H1 (cell line): ENCODE results near the gene IFNL2. TPM values are rescaled to one million over a fixed set of nuclear protein-coding genes. Genes with fewer than 3 reads are reported as not detected.

Experiments
- CTCF ChIA-PET: fragments of 300-600 bp; sonication (Branson Sonifier 250); formaldehyde crosslinking; loops from one replicate; lab custom pipeline; 2021; ENCODE audit not compliant: partially characterized antibody; lab: Charles Lee
- POLR2A ChIA-PET: fragments of 300-600 bp; sonication (Branson Sonifier 250); formaldehyde crosslinking; loops from one replicate; lab custom pipeline; 2021; ENCODE audit warnings: inconsistent platforms; ENCODE audit not compliant: partially characterized antibody; lab: Charles Lee
- DNase-seq, 2 experiments: peaks; one replicate each; pipeline versions ENCODE4 v3.0.0 to v3.0.0-alpha.2; 2010 to 2022; ENCODE audit warnings: low spot score in 2 of 2, low read depth in 1 of 2, mixed read lengths in 1 of 2
- FAIRE-seq: peaks from 2 replicates; lab custom pipeline; 2011; peaks lifted over from hg19 to GRCh38; lab: Jason Lieb, UNC
- H2AFZ ChIP-seq: 2 replicates; pipeline ENCODE4 v1.8.1; 2012; ENCODE audit warnings: low read length, inconsistent platforms
- H2AK5ac ChIP-seq: 2 replicates; pipeline ENCODE4 v1.6.1; 2013; ENCODE audit warnings: low read depth, low read length
- H2BK120ac ChIP-seq: replicated peaks from 2 replicates; pipeline ENCODE3; 2013; ENCODE audit warnings: low read depth, low read length, inconsistent platforms
- H2BK12ac ChIP-seq: 2 replicates; pipeline ENCODE4 v1.6.1; 2013; ENCODE audit warnings: low read depth, low read length
- H2BK15ac ChIP-seq: 2 replicates; pipeline ENCODE4 v1.6.1; 2013; ENCODE audit warnings: low read length
- H2BK20ac ChIP-seq: 2 replicates; pipeline ENCODE4 v1.6.1; 2013; ENCODE audit warnings: low read length
- H2BK5ac ChIP-seq: 2 replicates; pipeline ENCODE4 v1.6.1; 2013; ENCODE audit warnings: low read depth, low read length
- H3K14ac ChIP-seq: 2 replicates; pipeline ENCODE4 v1.6.1; 2013; ENCODE audit warnings: inconsistent platforms; ENCODE audit not compliant: insufficient read length
- H3K18ac ChIP-seq: 2 replicates; pipeline ENCODE4 v1.6.1; 2013; ENCODE audit warnings: low read length; ENCODE audit errors: extremely low read depth
- H3K23ac ChIP-seq: 2 replicates; pipeline ENCODE4 v1.6.1; 2013; ENCODE audit warnings: inconsistent platforms; ENCODE audit not compliant: insufficient read length
- H3K23me2 ChIP-seq: 2 replicates; pipeline ENCODE4 v1.6.1; 2013; ENCODE audit warnings: low read depth, low read length
- H3K27ac ChIP-seq: 2 replicates; pipeline ENCODE4 v1.6.1; 2011; ENCODE audit warnings: low read depth, low read length, inconsistent platforms
- H3K27me3 ChIP-seq, 4 experiments: replicated peaks in 1 of 4; 1 replicate in 1 of 4; 2 replicates in 3 of 4; pipeline versions ENCODE4 v1.6.1 to v1.8.1; 2011 to 2013; ENCODE audit warnings: low read length in 3 of 4, mild to moderate bottlenecking in 3 of 4, inconsistent platforms in 2 of 4, mixed read lengths in 2 of 4, moderate library complexity in 1 of 4; ENCODE audit not compliant: control insufficient read depth in 3 of 4, insufficient read depth in 3 of 4; ENCODE audit errors: extremely low read depth in 1 of 4
- H3K36me3 ChIP-seq, 4 experiments: 2 replicates each; pipeline versions ENCODE4 v1.6.1 to v1.8.1; 2011 to 2013; ENCODE audit warnings: mild to moderate bottlenecking in 4 of 4, low read length in 3 of 4, moderate library complexity in 2 of 4, control low read depth in 1 of 4, inconsistent platforms in 1 of 4; ENCODE audit not compliant: insufficient read depth in 4 of 4, control insufficient read depth in 2 of 4
- H3K4ac ChIP-seq: replicated peaks from 2 replicates; pipeline ENCODE3; 2013; ENCODE audit warnings: low read length, low read depth, mixed read lengths, inconsistent platforms; ENCODE audit not compliant: insufficient read length
- H3K4me1 ChIP-seq, 4 experiments: replicated peaks in 1 of 4; 1 replicate in 1 of 4; 2 replicates in 3 of 4; pipeline versions ENCODE4 v1.6.1 to v1.8.1; 2011 to 2013; ENCODE audit warnings: low read length in 3 of 4, inconsistent platforms in 2 of 4, mixed read lengths in 1 of 4; ENCODE audit not compliant: insufficient read depth in 4 of 4, control insufficient read depth in 3 of 4
- H3K4me2 ChIP-seq, 2 experiments: 2 replicates each; pipeline versions ENCODE4 v1.6.1 to v1.8.1; 2011 to 2013; ENCODE audit warnings: low read depth in 2 of 2, low read length in 2 of 2, control low read depth in 1 of 2, inconsistent platforms in 1 of 2, mild to moderate bottlenecking in 1 of 2; ENCODE audit not compliant: insufficient read depth in 1 of 2
- H3K4me3 ChIP-seq, 4 experiments: fragments of 200-600, 300-600 bp in 1 of 4; sonication (generic), shearing (Covaris generic), sonication (Bioruptor Twin) in 1 of 4; 2 replicates each; pipeline versions ENCODE4 v1.5.1 to v1.8.1; 2011 to 2016; ENCODE audit warnings: low read length in 4 of 4, low read depth in 3 of 4, control low read depth in 2 of 4, inconsistent platforms in 2 of 4, mild to moderate bottlenecking in 2 of 4, mixed read lengths in 1 of 4, moderate library complexity in 1 of 4; ENCODE audit not compliant: insufficient read depth in 2 of 4; ENCODE audit errors: extremely low read depth in 1 of 4
- H3K56ac ChIP-seq: replicated peaks from 2 replicates; pipeline ENCODE3; 2013; ENCODE audit warnings: low read depth, mild to moderate bottlenecking, mixed read lengths, low read length, inconsistent platforms; ENCODE audit not compliant: insufficient read length
- H3K79me1 ChIP-seq: 2 replicates; pipeline ENCODE4 v1.6.1; 2013; ENCODE audit warnings: low read depth, low read length, control low read depth
- H3K79me2 ChIP-seq, 2 experiments: 2 replicates each; pipeline versions ENCODE4 v1.6.1 to v1.8.1; 2012 to 2013; ENCODE audit warnings: low read length in 2 of 2, mild to moderate bottlenecking in 2 of 2, inconsistent platforms in 1 of 2; ENCODE audit not compliant: insufficient read depth in 2 of 2, control insufficient read depth in 1 of 2
- H3K9ac ChIP-seq, 4 experiments: replicated peaks in 1 of 4; 1 replicate in 1 of 4; 2 replicates in 3 of 4; pipeline versions ENCODE4 v1.6.1 to v1.8.1; 2011 to 2013; ENCODE audit warnings: low read depth in 3 of 4, low read length in 3 of 4, control low read depth in 2 of 4, mild to moderate bottlenecking in 2 of 4, moderate library complexity in 2 of 4, inconsistent platforms in 1 of 4; ENCODE audit errors: extremely low read depth in 1 of 4
- H3K9me3 ChIP-seq, 2 experiments: 2 replicates each; pipeline versions ENCODE4 v1.6.1 to v1.8.1; 2012 to 2013; ENCODE audit warnings: mild to moderate bottlenecking in 2 of 2, moderate library complexity in 2 of 2, control low read depth in 1 of 2, inconsistent platforms in 1 of 2, low read depth in 1 of 2, low read length in 1 of 2, mixed read lengths in 1 of 2; ENCODE audit not compliant: insufficient read depth in 2 of 2
- H4K20me1 ChIP-seq, 2 experiments: replicated peaks in 1 of 2; 2 replicates each; pipeline versions ENCODE3 to v1.8.1; 2011 to 2013; ENCODE audit warnings: inconsistent platforms in 2 of 2, low read length in 2 of 2, mild to moderate bottlenecking in 1 of 2; ENCODE audit not compliant: insufficient read depth in 2 of 2, control insufficient read depth in 1 of 2
- H4K5ac ChIP-seq: 2 replicates; pipeline ENCODE4 v1.6.1; 2013; ENCODE audit warnings: low read length, low read depth, mixed read lengths, inconsistent platforms; ENCODE audit not compliant: insufficient read length
- H4K8ac ChIP-seq: 2 replicates; pipeline ENCODE4 v1.8.0; 2013; ENCODE audit warnings: mild to moderate bottlenecking, moderate library complexity, low read length, inconsistent platforms; ENCODE audit not compliant: insufficient read depth; ENCODE audit errors: extremely low read depth
- H4K91ac ChIP-seq: replicated peaks from 2 replicates; pipeline ENCODE3; 2013; ENCODE audit warnings: low read length, mixed read lengths, inconsistent platforms; ENCODE audit not compliant: insufficient read length
- CHD2 ChIP-seq: IDR thresholded peaks from 2 replicates; pipeline ENCODE4 v1.6.1; 2012; ENCODE audit warnings: low read length, improper control_type of control experiment
- GTF2F1 ChIP-seq: IDR thresholded peaks from 2 replicates; pipeline ENCODE4 v1.6.1; 2012; ENCODE audit warnings: low read depth, low read length, improper control_type of control experiment, borderline replicate concordance
- POLR2A ChIP-seq, 2 experiments: IDR thresholded peaks; 1 replicate in 1 of 2; 2 replicates in 1 of 2; pipeline ENCODE4 v1.6.1; 2011; ENCODE audit warnings: low read depth in 2 of 2, low read length in 2 of 2, mild to moderate bottlenecking in 2 of 2; ENCODE audit errors: control extremely low read depth in 1 of 2
- POU5F1 ChIP-seq: IDR thresholded peaks from 2 replicates; pipeline ENCODE4 v1.6.1; 2011; ENCODE audit warnings: low read depth, mild to moderate bottlenecking, low read length, moderate library complexity
- RNF2 ChIP-seq: fragments of 200-900, 300-1000 bp; sonication (generic); IDR thresholded peaks from 2 replicates; pipeline ENCODE4 v1.7.1; 2016; ENCODE audit warnings: borderline replicate concordance, low read depth, mild to moderate bottlenecking, antibody characterized with exemption, low read length; ENCODE audit not compliant: poor library complexity, severe bottlenecking; ENCODE audit errors: missing control alignments
- RXRA ChIP-seq: IDR thresholded peaks from 2 replicates; pipeline ENCODE4 v1.6.1; 2011; ENCODE audit warnings: low read depth, mild to moderate bottlenecking, low read length, moderate library complexity; ENCODE audit not compliant: insufficient read depth
- SAP30 ChIP-seq: fragments of 300-600 bp; sonication (generic); IDR thresholded peaks from 2 replicates; pipeline ENCODE4 v1.7.1; 2012; ENCODE audit warnings: low read length, moderate library complexity, mild to moderate bottlenecking, inconsistent platforms; ENCODE audit not compliant: insufficient read depth, insufficient replicate concordance
- SIX5 ChIP-seq: IDR thresholded peaks from 2 replicates; pipeline ENCODE4 v1.6.1; 2011; ENCODE audit warnings: mild to moderate bottlenecking, low read depth, low read length
- YY1 ChIP-seq: IDR thresholded peaks from 2 replicates; pipeline ENCODE4 v1.6.1; 2011; ENCODE audit warnings: low read depth, mild to moderate bottlenecking, low read length
- WGBS, 2 experiments: shearing (Covaris generic) in 1 of 2; methylation state at CpG; one replicate each; pipeline versions ENCODE4 v1.1.6 to v1.1.7; 2013 to 2015; ENCODE audit warnings: low lambda C conversion rate in 2 of 2, mixed read lengths in 2 of 2, inconsistent platforms in 1 of 2, low coverage in 1 of 2, missing lambda C conversion rate in 1 of 2; ENCODE audit not compliant: insufficient replicate concordance in 2 of 2, insufficient coverage in 1 of 2, insufficient read length in 1 of 2; ENCODE audit errors: extremely low coverage in 1 of 2, missing lambda C conversion rate in 1 of 2; 5-methylcytosine and 5-hydroxymethylcytosine counted together
- polyA plus RNA-seq, 7 experiments: library from polyadenylated mRNA; depleted of rRNA in 3 of 7; stranded (reverse) in 5 of 7; unstranded in 2 of 7; fragments of >200 nt in 5 of 7; fragments of 200-250 nt in 2 of 7; gene quantifications; 1 replicate in 5 of 7; 2 replicates in 1 of 7; 4 replicates in 1 of 7; pipeline versions ENCODE4 v1.2.1 to v1.2.3, GENCODE V29; 2011 to 2013; ENCODE audit warnings: missing spikeins in 2 of 7, mixed read lengths in 2 of 7
- total RNA-seq: library from RNA; stranded (reverse); fragmentation: NEBNext Ultra II Directional; extraction: Animal tissue kit (Norgen Biotek cat#: 25700); gene quantifications from 2 replicates; pipeline ENCODE4 v1.2.1, GENCODE V29; 2021

The IFNL2 gene
- total and polyA plus RNA-seq, 2 of the 8 experiments (the other 6 are each of a cell fraction or from before 2014, with no cell fraction given), result not detected

DNA sequence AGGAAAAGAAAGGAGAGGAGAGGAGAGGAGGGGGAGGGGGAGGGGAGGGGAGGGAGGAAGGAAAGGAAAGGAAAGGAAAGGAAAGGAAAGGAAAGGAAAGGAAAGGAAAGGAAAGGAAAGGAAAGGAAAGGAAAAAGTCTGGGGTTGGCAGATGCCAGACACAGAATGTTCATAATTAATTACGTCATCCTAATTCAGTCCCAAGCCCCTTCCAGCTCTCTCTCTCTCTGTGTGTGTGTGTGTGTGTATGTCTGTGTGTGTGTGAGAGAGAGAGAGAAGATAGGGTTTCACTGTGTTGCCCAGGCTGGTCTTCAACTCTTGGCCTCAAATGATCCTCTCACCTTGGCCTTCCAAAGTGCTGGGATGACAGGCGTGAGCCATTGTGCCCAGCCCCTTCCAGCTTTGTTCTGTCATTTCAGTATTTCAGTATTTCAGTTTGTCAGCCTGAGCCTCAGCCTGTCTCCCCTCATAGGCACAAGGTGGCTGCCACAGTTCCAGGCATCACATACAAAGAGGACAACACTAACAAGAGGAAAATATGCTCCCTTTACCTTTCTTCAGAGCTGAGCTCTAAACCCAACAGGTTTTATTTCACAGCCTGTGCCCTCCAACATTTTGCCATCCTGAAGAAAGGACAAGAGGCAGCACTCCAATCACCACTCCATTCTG lies 38.0 kb upstream of the IFNL2 start:
- CTCF ChIA-PET, result interaction anchor here (0.6 to 1.7 kb wide), 2 partner anchors 97 to 501 kb away, joined by 3 to 5 read pairs; no protein-coding TSS in a partner anchor

More for the DNA sequence above, 38.0 kb upstream of the IFNL2 start:
- no peak for FAIRE-seq
- no peak overlapping the region for H2BK120ac ChIP-seq
- no peak overlapping the region for H4K91ac ChIP-seq
- H3K23me2 ChIP-seq, result no peaks in the 10 kb centered on the region; the same call in 1 of the 2 replicates
- H3K56ac ChIP-seq, result no peak overlapping the region
- H2BK5ac ChIP-seq, result no peak overlapping the region
- no peaks in the 10 kb centered on the region for H3K36me3 ChIP-seq
- no peak overlapping the region for H3K18ac ChIP-seq
- 71% methylated on average over 2 of the region's 2 CpGs; no CpG with 5 or more reads in 1 of the 2 experiments for WGBS, 2 experiments
- H4K20me1 ChIP-seq, result peaks cover 0 to 1% of the 10 kb centered on the region in 2 experiments
- TF ChIP-seq POLR2A (IDR thresholded peaks at IDR 0.05; ENCODE audit: control extremely low read depth in 1 of 2, low read depth in 2 of 2, low read length in 2 of 2) (no peak), YY1 (no peak), GTF2F1 (no peak), RNF2 (no peak), SAP30 (no peak), SIX5 (no peak), CHD2 (no peak), RXRA (no peak), POU5F1 (no peak)
- no peaks in the 10 kb centered on the region for H3K79me2 ChIP-seq
- no peaks in the 10 kb centered on the region for H3K79me1 ChIP-seq
- no peak for DNase-seq
- POLR2A ChIA-PET, result no interaction called here
- no peaks in the 10 kb centered on the region for H3K4me1 ChIP-seq
- H2BK20ac ChIP-seq, result no peak overlapping the region
- H3K27me3 ChIP-seq, result 0 out of 7 replicates have a peak, but pooled peaks cover 0 to 3% (median 0%) of the 10 kb centered on the region in 4 experiments
- no peak overlapping the region for H2AK5ac ChIP-seq
- H3K27ac ChIP-seq, result no peak overlapping the region
- no peak overlapping the region for H3K4me2 ChIP-seq
- no peak overlapping the region for H3K4ac ChIP-seq
- H4K5ac ChIP-seq, result no peak overlapping the region
- no peak overlapping the region for H2BK12ac ChIP-seq
- H3K14ac ChIP-seq, result no peak overlapping the region
- no peak overlapping the region for H3K9ac ChIP-seq
- no peak overlapping the region for H3K23ac ChIP-seq
- H3K4me3 ChIP-seq, result no peak overlapping the region
- no peak overlapping the region for H2BK15ac ChIP-seq
- no peak overlapping the region for H2AFZ ChIP-seq
- H4K8ac ChIP-seq, result no peak overlapping the region
- H3K9me3 ChIP-seq, result no peaks in the 10 kb centered on the region
